Activated naive CD4-positive, alpha-beta T cell treated with anti-CD3 and anti-CD28 coated beads, Interleukin-2, amount 10 ng/mL, durations not matched to agents 7 days and 5 days (primary cell): Measurements from ENCODE around the gene KNDC1.

Experiments used
- CTCF ChIA-PET: fragments of 350-600 bp; sonication (Branson Sonifier 250); formaldehyde crosslinking; loops from one replicate; lab custom pipeline; 2021; ENCODE audit warnings: antibody characterized with exemption; lab: Charles Lee
- DNase-seq: peaks from one replicate; pipeline ENCODE4 v3.0.0-alpha.2; 2020
- H3K27ac Mint-ChIP-seq: one replicate; pipeline ENCODE4 v1.8.0; 2021; ENCODE audit warnings: mild to moderate bottlenecking, moderate library complexity, mixed read lengths
- H3K27me3 Mint-ChIP-seq: one replicate; pipeline ENCODE4 v1.8.0; 2021; ENCODE audit warnings: mild to moderate bottlenecking, mixed read lengths
- H3K36me3 Mint-ChIP-seq: one replicate; pipeline ENCODE4 v1.8.0; 2021; ENCODE audit warnings: mixed read lengths
- H3K4me1 Mint-ChIP-seq: one replicate; pipeline ENCODE4 v1.8.0; 2021; ENCODE audit warnings: mixed read lengths
- H3K4me3 Mint-ChIP-seq: one replicate; pipeline ENCODE4 v1.8.0; 2021; ENCODE audit warnings: mild to moderate bottlenecking, moderate library complexity, mixed read lengths
- H3K9me3 Mint-ChIP-seq: one replicate; pipeline ENCODE4 v1.8.0; 2021; ENCODE audit warnings: mixed read lengths

The KNDC1 gene

DNA sequence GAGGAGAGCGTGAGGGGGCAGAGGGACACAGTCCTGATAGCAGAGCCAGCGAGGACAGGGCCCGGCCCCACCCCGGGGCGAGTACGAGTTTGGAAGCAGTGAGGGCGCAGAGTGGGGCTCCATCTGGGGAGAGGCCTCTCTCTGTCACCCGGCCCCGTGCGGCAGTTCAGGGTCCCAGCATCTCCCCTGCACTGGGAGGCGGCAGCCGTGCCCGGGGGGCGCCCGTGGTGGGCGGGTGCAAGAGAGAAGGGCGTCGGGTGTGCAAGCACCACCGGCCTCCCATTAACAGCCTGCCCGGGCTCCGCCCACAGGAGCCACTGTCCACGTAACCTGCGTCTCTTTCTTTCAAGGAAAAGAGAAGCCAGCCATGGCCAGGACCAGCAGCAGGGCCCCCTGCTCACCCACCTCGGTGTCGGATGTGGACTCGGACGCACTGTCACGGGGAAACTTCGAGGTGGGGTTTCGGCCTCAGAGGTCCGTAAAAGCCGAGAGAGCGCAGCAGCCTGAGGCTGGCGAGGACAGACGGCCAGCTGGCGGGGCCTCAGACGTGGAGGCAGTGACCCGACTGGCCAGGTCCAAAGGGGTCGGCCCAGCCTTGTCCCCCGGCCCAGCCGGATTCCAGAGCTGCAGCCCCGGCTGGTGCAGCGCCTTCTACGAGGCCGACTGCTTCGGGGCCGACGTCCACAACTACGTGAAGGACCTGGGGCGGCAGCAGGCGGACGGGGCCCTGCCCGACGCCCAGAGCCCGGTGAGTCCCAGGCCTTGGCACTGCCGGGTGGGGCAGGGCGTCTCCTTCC, 41.3 kb downstream of the KNDC1 start:
- Mint-ChIP-seq H3K27me3 (no peaks in the 10 kb centered on the region), H3K27ac (no peak overlapping the region), H3K9me3 (no peaks in the 10 kb centered on the region), H3K4me1 (no peaks in the 10 kb centered on the region), H3K4me3 (no peak overlapping the region), H3K36me3 (no peaks in the 10 kb centered on the region)
- DNase-seq, result no peak
- CTCF ChIA-PET, result no interaction called here

DNA sequence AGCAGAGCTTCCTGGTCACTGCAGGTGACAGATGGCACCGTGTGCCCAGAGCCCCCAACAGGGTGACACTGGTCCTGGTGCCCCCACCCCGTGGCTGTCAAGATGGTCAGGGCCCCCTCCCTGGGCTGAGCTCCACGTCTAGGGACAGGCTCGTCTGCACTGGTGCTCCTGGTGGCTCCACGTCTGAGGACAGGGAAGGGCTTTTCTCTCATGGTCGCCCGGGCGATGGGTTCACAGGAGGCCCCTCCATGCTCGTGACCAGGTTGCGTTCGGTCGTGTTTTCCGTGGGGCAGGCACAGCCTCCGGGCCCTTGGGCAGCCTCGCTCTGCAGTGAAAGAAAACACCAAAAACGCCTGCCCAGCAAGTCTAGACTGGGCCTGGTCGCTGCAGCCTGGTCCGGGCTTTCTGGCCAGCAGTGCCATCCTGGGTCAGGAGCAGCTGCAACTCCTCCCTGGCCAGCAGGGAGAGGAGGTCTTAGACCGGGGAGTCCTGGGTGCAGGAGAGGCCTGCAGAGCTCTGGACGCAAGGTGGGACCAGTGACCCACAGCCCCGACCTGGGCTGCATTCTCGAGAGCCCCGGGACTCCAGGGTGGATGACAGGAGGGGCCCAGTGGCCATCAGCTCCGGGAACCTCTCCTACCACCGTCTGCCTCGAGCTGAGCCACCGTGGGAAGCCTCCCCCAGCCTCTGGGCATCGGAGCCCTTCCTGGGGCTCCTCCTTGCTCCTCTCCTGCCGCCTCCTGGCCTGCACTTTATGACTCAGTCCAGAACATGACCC, 42.1 kb downstream of the KNDC1 start:
- Mint-ChIP-seq H3K4me1 (no peaks in the 10 kb centered on the region), H3K9me3 (no peaks in the 10 kb centered on the region)

DNA sequence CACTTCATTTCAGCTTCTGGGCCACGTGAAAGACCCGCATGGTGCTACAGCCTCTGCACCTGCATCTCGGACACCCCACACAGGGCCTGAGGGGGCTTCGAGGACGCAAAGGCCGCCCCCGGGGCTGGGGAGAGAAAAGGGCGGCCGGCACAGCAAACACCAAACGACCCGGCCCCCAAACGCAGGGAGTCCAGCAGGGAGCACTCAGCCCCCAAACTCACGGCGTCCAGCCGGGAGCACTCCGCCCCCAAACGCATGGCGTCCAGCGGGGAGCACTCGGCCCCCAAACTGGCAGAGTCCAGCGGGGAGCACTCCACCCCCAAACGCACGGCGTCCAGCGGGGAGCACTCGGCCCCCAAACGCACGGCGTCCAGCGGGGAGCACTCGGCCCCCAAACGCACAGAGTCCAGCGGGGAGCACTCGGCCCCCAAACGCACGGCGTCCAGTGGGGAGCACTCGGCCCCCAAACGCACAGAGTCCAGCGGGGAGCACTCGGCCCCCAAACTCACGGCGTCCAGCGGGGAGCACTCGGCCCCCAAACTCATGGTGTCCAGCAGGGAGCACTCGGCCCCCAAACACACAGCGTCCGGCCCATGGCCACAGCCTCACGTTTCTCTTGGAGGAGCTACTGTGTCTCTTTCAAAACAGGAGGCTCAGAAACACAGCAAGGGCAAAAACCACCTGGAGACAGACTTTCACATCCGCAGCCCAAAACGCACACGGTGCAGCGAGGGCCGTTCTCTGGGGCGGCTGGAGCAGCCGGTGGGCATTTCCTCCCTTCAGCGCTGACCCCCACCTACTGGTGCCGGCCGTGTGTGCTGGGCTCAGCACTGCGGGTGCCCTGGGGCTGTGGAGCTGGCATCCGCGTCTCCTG, 43.0 kb downstream of the KNDC1 start:
- no peaks in the 10 kb centered on the region for H3K4me1 Mint-ChIP-seq
- H3K36me3 Mint-ChIP-seq, result no peaks in the 10 kb centered on the region
- CTCF ChIA-PET, result no interaction called here
- DNase-seq, result no peak
- no peak overlapping the region for H3K4me3 Mint-ChIP-seq
- no peak overlapping the region for H3K27ac Mint-ChIP-seq
- H3K9me3 Mint-ChIP-seq, result no peaks in the 10 kb centered on the region
- no peaks in the 10 kb centered on the region for H3K27me3 Mint-ChIP-seq

More for the DNA sequence above, 42.1 kb downstream of the KNDC1 start:
- H3K27ac Mint-ChIP-seq, result no peak overlapping the region
- no peaks in the 10 kb centered on the region for H3K36me3 Mint-ChIP-seq
- CTCF ChIA-PET, result no interaction called here
- H3K27me3 Mint-ChIP-seq, result no peaks in the 10 kb centered on the region
- no peak for DNase-seq
- H3K4me3 Mint-ChIP-seq, result no peak overlapping the region

DNA sequence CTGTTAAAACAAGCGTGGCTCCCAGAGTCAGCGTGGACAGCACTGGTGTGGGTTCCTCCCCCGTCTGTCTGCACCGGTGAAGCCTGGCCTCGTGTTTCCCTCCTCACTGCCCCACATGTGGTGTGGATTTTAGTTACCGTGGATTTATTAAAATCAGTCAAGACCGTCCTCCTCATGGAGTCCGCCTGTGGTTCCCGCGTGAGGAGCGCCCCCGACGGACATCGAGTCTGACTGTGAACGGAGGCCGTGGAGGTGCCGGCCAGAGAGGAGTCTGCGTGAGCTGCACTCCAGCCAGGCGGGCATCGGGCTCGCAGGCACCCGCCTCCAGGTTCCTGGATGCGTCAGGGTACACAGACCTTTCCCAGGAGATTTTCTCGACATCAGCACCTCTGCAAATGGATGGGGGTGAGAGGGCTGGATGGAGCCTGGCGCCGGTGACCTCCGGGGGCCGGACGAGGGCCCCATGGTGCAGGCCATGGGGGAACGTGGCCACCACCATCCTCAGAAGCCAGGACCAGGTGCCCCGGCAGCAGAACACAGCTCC, 43.7 kb downstream of the KNDC1 start:
- no peaks in the 10 kb centered on the region for H3K27me3 Mint-ChIP-seq
- H3K27ac Mint-ChIP-seq, result no peak overlapping the region
- no peak overlapping the region for H3K4me3 Mint-ChIP-seq
- no peaks in the 10 kb centered on the region for H3K36me3 Mint-ChIP-seq
- no peaks in the 10 kb centered on the region for H3K9me3 Mint-ChIP-seq
- no peaks in the 10 kb centered on the region for H3K4me1 Mint-ChIP-seq
- no peak for DNase-seq
- CTCF ChIA-PET, result no interaction called here

DNA sequence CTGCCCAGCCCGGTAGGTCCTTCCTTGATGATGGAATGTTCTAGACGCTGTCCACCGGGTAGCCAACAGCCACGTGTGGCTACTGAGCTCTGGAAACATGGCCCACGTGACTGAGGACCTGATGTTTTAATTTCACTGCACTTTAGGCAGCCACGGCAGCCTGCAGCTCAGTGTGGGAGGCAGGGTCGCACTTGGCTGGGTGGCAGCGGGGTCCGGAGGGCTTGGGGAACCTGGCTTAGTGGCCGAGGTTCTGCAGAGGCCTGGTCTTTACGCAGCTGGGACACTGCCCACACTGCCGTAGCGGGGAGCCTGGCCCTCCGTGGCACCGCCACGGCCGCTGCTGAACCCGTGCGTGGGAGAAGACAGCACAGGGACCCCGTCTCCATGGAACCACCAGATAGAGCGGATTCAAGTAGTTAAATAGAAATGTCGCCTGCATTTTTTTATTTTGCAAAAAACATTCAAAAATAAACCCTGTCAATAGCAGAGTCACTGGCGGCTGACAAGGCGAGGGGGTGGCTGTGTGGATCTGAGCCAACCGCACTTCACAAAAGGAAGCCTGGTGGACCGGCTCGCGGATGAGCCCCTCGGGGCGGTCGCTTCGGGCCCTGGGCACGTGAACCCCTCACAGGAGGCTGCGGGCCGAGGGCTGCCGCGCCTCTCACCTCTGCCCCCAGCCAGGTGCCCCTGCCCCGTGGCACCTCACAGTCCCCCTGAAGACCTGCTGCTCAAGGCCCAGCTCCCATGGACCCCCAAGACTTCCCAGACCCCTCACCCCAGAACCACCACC, 44.4 kb downstream of the KNDC1 start:
- H3K27me3 Mint-ChIP-seq, result no peaks in the 10 kb centered on the region
- H3K27ac Mint-ChIP-seq, result no peak overlapping the region
- no peaks in the 10 kb centered on the region for H3K9me3 Mint-ChIP-seq
- H3K4me3 Mint-ChIP-seq, result no peak overlapping the region
- CTCF ChIA-PET, result no interaction called here
- H3K4me1 Mint-ChIP-seq, result no peaks in the 10 kb centered on the region
- no peaks in the 10 kb centered on the region for H3K36me3 Mint-ChIP-seq
- DNase-seq, result no peak

DNA sequence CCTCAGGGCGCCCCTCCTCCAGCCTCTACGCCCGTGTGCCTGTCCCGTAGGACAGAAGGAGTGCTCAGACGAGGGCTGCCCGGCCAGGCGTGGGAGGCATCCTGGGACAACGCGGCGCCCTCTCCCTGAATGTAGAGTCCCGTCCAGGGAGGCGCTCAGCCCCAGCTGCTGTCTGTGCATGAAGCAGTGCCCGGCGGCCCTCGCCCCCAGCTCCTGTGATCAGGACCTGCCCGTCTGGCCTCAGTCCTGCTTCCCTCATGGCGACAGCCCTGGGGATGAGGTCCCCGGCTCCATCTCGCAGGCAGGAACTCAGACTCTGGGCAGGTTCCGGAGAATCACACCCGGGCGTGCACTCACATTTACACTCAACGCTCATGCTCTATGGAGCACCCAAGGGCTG, 45.1 kb downstream of the KNDC1 start:
- Mint-ChIP-seq H3K4me3 (no peak overlapping the region), H3K9me3 (no peaks in the 10 kb centered on the region), H3K27ac (no peak overlapping the region), H3K4me1 (no peaks in the 10 kb centered on the region), H3K27me3 (no peaks in the 10 kb centered on the region), H3K36me3 (no peaks in the 10 kb centered on the region)
- no peak for DNase-seq
- CTCF ChIA-PET, result no interaction called here

DNA sequence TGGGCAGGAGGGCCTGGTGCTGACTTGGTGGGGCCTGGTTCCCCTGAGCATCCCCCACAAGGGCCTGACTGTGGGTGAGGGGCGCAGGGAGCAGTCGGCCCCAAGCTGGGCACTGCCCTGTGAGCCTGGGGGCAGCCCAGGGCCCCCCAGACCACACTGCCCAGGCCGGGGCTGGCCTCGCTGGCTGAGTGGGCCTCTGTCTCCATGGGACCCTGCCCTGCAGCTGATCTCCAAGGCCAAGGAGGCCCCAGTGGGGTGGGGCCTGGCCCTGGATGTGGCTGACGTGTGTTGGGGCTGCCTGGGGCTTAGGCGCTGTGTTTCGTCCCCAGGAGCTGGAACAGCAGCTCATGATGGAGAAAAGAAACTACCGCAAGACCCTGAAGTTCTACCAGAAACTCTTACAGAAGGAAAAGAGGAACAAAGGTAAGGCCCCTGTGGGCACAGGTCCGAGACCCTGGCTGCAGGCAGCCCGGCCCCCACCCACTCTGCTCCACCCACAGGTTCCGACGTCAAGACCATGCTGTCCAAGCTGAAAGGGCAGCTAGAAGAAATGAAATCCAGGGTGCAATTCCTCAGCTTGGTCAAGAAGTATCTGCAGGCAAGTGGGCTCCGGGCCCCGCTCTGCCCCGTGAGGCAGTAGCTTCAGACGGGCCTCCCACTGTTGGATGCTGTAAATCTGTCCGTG, 46.5 kb downstream of the KNDC1 start:
- no peaks in the 10 kb centered on the region for H3K9me3 Mint-ChIP-seq
- CTCF ChIA-PET, result no interaction called here
- H3K4me3 Mint-ChIP-seq, result no peak overlapping the region
- H3K36me3 Mint-ChIP-seq, result no peaks in the 10 kb centered on the region
- no peaks in the 10 kb centered on the region for H3K27me3 Mint-ChIP-seq
- no peak overlapping the region for H3K27ac Mint-ChIP-seq
- peaks cover 5% of the 10 kb centered on the region for H3K4me1 Mint-ChIP-seq
- DNase-seq, result no peak

DNA sequence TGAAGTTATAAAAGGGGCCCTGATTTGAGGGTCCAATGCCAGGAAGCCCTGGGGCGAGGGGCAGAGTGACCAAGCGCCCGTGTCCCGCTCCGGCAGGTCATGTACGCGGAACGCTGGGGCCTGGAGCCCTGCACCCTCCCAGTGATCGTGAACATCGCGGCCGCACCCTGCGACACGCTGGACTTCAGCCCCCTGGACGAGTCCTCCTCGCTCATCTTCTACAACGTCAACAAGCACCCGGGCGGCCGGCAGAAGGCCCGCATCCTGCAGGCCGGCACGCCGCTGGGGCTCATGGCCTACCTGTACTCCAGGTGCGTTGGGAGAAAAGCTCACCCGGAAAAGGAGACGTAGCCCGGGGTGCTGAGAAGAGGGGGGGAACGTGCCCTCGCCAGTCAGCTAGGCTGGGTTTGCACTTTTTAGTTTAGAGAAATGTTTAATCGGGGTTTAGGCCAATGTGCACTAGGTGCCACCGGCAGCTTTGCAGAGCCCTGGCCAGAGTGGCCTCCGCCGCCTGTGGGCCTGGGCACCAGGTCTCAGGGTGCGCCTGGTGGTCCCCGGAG, 47.1 kb downstream of the KNDC1 start:
- Mint-ChIP-seq H3K4me1 (peaks cover 5% of the 10 kb centered on the region), H3K27me3 (no peaks in the 10 kb centered on the region), H3K9me3 (no peaks in the 10 kb centered on the region), H3K36me3 (no peaks in the 10 kb centered on the region), H3K4me3 (no peak overlapping the region), H3K27ac (no peak overlapping the region)
- no peak for DNase-seq
- CTCF ChIA-PET, result no interaction called here

DNA sequence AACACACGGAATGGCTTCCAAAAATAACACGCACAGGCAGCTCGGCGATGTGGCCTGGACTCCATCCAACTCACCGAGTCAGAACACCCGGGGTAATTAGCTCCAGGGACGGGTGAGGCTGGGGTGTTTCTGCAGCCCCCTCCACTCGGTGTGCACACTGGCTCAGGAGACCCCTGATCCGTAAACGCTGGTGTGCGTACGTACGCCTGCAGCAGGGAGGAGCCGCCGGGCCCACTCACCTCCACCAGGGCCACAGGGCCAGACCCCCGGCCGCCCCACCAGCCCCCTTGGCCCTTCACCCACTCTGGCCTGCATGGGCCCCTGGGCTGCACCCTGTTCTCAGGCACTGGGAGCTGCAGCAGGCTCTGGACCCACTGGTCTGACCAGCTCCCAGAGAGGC, 47.6 kb downstream of the KNDC1 start:
- H3K9me3 Mint-ChIP-seq, result no peaks in the 10 kb centered on the region
- H3K4me3 Mint-ChIP-seq, result no peak overlapping the region
- CTCF ChIA-PET, result no interaction called here
- no peak for DNase-seq
- no peaks in the 10 kb centered on the region for H3K36me3 Mint-ChIP-seq
- peaks cover 5% of the 10 kb centered on the region for H3K4me1 Mint-ChIP-seq
- no peak overlapping the region for H3K27ac Mint-ChIP-seq
- no peaks in the 10 kb centered on the region for H3K27me3 Mint-ChIP-seq

DNA sequence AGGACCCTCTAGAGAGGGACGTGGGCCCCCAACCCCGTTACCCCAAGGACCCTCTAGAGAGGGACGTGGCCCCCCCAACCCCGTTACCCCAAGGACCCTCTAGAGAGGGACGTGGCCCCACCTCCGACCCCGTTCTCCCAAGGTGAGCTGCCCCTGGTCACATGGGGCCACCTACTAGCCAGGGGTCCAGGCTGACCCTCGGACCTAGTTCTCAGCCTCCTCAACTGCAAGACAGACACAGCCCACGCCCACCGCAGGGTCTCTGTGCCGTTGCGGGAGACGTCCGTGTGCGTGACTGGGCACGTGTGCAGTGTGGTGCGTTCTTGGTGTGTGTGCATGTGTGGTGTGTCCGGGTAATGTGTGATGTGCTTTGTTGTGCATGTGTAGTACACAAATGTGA, 48.4 kb downstream of the KNDC1 start:
- Mint-ChIP-seq H3K4me1 (peaks cover 5% of the 10 kb centered on the region), H3K36me3 (no peaks in the 10 kb centered on the region), H3K9me3 (no peaks in the 10 kb centered on the region), H3K27ac (no peak overlapping the region), H3K27me3 (no peaks in the 10 kb centered on the region), H3K4me3 (no peak overlapping the region)
- CTCF ChIA-PET, result no interaction called here
- no peak for DNase-seq

DNA sequence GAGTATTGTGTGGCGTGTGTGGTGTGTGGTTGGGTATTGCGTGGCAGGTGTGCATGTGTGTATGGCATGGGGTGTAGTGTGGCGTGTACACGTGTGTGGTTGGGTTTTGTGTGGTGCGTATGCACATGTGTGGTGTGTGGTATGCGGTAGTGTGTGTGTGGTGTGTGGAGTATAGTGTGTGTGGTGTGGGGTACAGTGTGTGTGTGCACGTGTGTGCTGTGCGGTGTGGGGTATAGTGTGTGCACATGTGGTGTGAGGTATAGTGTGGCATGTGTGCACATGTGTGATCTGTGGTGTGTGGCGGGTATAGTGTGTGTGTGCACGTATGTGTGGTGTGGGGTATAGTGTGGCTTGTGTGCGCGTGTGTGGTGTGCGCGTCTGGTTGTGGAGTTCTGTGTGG, 49.1 kb downstream of the KNDC1 start:
- H3K27ac Mint-ChIP-seq, result no peak overlapping the region
- H3K4me3 Mint-ChIP-seq, result no peak overlapping the region
- no peaks in the 10 kb centered on the region for H3K36me3 Mint-ChIP-seq
- CTCF ChIA-PET, result no interaction called here
- H3K4me1 Mint-ChIP-seq, result peaks cover 5% of the 10 kb centered on the region
- no peaks in the 10 kb centered on the region for H3K27me3 Mint-ChIP-seq
- DNase-seq, result no peak
- no peaks in the 10 kb centered on the region for H3K9me3 Mint-ChIP-seq

DNA sequence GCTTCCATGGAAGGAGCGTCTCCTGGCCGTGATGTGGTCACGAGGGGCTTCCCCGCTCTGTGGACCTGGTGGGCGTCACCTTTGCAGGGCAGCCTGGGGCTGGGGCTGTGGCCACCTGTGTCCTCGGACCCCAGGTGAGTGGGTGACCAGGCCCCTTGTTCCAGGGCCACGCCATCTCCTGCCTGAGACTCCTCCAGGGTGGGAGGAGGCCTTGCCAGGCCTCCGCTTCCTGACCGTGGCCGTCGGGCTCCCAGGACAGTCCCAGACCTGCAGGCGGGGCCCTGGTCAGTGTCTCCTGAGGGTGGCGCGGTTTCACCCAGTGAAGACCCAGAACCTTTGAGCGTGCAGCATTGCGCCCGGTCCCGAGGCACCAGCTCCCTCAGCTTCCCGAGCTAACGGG, 49.6 kb downstream of the KNDC1 start:
- Mint-ChIP-seq H3K4me1 (peaks cover 5% of the 10 kb centered on the region), H3K36me3 (no peaks in the 10 kb centered on the region), H3K4me3 (no peak overlapping the region), H3K27me3 (no peaks in the 10 kb centered on the region), H3K9me3 (no peaks in the 10 kb centered on the region), H3K27ac (no peak overlapping the region)
- CTCF ChIA-PET, result no interaction called here
- no peak for DNase-seq
